ENCODE measurements around the gene KBTBD3. TPM values are rescaled to one million over a fixed set of nuclear protein-coding genes. Genes with fewer than 3 reads are reported as not detected.
"Not testable (repeated sequence)": the region's sequence is repeated elsewhere in the genome, so short reads cannot be mapped to it uniquely, and the experiment has no call there.

Gene KBTBD3
- polyA plus RNA-seq, 3 donors: 10.0 to 11.7 (median 10.5) TPM

- DNase-seq: no peak
These were observed 802 bp downstream of the KBTBD3 start for GRCh38 chr11:106076171-106076918.

DNA sequence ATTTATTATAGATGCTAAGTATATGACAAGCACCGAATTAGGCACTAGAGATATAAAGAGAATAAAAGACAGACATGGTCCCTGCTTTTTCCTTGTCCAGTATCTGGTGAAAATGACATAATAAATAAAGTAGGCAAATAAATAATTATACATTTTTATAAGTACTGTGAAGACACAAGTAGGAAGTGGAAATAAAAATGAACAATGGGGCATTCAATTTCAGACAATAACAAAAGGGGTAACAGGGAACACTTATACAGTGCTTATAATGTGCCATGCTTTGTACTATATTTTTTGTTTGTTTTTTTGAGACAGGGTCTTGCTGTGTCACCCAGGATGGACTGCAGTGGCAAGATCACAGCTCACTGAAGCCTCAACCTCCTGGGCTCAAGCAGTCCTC, 4.3 kb downstream of the KBTBD3 start:
- DNase-seq: no peak

- DNase-seq: no peak
These were observed 6.5 kb downstream of the KBTBD3 start for GRCh38 chr11:106070606-106071005.

GRCh38 chr11:106063009-106063408, 14.1 kb downstream of the KBTBD3 start:
- no peak for DNase-seq

- no peak for DNase-seq
These were observed 14.9 kb downstream of the KBTBD3 start for GRCh38 chr11:106061954-106062949.

DNA sequence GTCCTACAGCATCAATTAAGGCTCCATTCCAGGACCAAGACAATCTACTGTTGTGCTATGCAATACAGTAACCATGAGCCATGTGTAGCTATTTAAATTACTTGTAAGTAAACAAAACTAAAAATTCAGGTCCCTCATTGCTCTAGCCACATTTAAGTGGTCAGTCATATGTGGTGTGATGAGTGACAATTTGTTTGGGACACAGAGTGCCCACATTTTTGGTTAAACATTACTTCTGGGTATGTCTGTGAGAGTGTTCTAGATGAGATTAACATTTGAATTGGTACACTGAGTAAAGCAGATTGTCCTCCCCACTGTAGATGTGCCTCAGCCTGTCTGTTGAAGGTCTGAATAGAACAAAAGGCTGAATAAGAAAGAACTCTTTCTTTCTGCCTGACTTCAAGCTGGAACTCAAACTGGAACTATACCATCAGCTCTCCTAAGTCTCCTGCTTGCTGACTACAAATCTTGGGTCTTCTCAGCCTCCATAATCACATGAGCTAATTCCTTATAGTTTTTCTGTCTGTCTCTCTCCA, 15.8 kb downstream of the KBTBD3 start:
- DNase-seq: no peak

- DNase-seq: no peak
These were observed 17.5 kb downstream of the KBTBD3 start for GRCh38 chr11:106059617-106060016.

GRCh38 chr11:106058377-106058776, 18.8 kb downstream of the KBTBD3 start:
- not testable (repeated sequence) for DNase-seq

DNA sequence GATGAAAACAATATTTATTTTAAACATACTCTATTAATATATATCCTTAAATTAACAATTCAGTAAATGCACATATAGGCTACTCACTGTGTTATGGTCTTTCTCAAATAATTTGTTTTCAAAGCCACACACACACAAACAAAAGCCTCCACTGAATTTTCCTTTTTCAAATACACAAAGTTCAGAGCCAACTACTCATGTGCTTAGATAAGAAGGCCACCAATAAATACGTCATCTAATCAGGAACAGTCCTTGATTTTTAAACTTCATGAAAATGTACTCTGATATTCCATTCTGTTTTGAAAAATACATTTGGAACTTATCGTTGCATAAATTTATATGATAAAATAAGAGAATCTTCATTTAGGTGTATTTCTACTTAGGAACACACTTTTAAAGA, 26.0 kb downstream of the KBTBD3 start:
- DNase-seq: no peak

DNA sequence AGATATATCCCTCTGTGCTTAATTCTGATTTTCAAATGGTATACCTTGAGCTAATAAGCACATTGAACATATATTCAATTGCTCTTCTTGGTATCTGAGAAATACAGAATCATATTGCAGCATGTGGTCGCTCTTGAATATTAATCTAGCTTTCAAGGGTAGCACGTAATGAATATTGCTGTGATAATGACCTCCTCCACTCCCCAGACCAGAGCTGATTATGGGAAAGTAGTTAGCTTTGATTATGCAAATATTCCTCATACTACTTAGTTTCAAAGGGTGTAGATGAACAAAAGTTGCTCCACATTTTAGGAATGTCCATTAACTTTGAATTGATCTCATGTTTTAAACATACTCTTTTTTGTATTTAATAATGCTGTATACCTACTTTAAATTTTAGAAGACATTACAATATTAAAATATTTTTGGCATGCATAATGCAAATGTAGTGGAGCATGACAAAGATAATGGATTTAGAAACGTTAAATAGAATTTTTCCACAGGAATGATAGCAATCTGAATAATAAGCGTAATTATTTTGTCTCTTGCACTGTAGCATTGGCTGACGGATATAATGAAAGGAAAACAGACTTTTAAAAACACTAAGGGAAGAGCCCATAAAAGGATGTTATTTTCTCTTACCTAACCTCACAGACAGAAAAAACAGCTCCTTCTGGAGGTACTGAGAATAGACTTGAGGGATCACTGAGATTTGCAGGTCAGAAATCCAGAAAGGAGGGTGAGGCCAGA, 27.2 kb downstream of the KBTBD3 start:
- no peak for DNase-seq

DNA sequence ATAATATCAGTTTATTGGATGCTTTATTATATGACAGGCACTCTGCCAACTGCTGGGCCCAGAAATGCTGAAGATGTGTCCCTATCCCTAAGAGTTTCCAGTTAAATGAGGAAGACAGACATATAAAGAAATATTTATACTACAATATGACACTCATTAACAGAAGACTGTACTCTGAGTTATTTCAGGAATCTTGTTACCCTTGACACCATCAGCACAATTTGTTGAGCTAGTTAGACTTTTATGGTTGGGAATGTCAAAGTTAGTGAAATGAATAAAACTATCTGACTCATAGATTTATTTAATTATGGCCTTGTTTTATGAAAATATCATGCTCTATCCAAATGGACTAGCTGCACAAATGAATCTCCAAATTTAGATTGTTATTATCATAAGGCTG, 29.5 kb downstream of the KBTBD3 start:
- DNase-seq: no peak

DNA sequence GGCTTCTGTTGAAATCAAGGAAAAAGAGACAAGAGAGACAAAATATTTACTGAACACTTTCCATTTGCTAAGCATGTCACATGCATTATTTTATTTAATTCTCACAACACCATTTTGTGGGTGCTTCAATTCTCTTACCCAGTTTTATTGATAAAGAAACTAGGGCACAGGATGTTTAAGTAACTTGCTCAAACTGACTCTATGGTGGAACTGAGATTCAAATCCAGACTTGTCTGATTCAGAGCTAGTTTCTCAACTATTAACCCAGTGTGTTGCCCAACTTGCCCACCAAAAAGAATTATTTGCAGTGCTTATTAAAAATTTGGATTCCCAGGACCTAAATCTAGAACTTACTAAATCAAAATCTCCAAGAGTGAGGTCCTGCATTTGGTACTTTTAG, 33.6 kb downstream of the KBTBD3 start:
- DNase-seq: no peak

- no peak for DNase-seq
These were observed 44.3 kb downstream of the KBTBD3 start for GRCh38 chr11:106032861-106033260.

DNA sequence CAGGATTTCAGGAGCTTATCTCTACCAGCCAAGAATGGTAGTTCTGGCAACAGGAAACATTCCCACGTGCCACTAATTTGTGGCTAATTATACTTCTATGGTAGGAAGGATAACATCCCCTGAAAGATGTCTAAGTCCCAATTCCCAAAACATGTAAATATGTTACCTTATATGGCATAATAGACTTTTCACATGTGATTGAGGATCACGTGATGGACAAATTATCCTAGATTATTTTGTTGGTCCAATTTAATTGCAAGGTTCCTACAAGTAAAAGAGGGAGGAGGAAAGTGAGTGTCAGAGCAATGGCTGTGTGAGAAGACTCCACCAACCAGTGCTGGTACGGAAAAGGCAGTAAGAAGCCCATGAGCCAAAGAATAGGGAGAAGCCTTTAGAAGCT, 45.2 kb downstream of the KBTBD3 start:
- DNase-seq: no peak

DNA sequence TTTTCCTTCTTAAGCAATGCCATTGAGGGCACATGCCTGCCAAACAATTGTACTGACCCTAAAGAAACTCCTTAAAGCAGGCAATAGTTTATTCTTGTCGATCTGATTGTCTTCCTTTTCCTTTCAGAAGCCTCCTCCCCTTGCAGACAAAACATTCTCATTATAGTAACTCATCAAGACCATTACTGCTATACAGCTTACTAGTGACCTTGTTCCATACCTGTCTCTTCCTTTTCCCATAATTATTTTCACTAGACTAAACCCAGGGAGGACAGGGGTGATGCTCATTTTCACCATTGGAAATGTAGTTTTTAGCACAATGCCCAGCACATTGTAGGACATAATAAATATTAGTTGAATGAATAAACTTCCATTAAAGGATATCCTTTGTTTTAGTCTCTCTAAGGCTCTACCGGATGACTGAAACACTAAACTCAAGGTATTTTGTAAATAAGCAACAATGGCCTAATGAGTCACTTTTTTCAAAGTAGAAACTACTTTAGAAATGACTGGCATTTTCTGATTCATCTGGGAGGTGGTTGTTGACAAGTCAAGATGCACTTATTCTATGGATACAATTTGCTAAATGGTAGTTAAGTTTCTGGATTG, 45.8 kb downstream of the KBTBD3 start:
- DNase-seq: no peak

DNA sequence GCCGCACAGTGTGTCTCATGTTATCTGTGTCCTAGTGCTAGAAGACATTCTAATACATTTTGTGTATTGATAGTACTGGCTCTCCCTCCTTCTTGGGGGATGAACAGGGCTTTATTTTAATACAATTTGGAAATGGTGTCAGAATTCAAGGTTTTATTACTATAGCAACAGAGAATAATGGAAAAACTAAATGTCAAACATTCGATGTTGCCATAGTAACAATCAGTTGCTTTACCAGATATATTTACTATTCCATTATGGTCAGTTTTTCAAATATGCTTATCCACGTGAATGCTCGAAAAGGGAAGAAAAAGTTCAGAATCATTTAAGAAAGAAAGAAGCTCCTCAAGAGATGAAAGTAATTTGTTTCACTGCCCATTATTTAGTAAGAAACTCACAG, 46.5 kb downstream of the KBTBD3 start:
- no peak for DNase-seq

GRCh38 chr11:106022795-106023275, 54.3 kb downstream of the KBTBD3 start:
- no peak for DNase-seq

- DNase-seq: peak; percentile 99
These were observed 55.0 kb downstream of the KBTBD3 start, which contains the start of gene MSANTD4 for GRCh38 chr11:106021967-106022794. Gene MSANTD4 (minus strand): TSS chr11:106022240. CDS start chr11:106010917, 11,323 bp downstream.

GRCh38 chr11:106021181-106021966, 55.8 kb downstream of the KBTBD3 start:
- DNase-seq: no peak
